HG03103 (cell line): ENCODE results near the gene PTCD3.

Experiments used
- ATAC-seq: cut with Tn5 transposase; IDR thresholded peaks from one replicate; pipeline ENCODE4 v1.9.1; 2021; ENCODE audit warnings: low read depth; ENCODE audit not compliant: unreplicated experiment

Gene PTCD3

GRCh38 chr2:86079981-86080911, 25.8 kb upstream of the PTCD3 start:
- ATAC-seq = peak; percentile 47

- ATAC-seq = no peak
These were observed 24.3 kb upstream of the PTCD3 start for GRCh38 chr2:86081724-86082123.

GRCh38 chr2:86082756-86083155, 23.3 kb upstream of the PTCD3 start:
- no peak for ATAC-seq

GRCh38 chr2:86087936-86088850, 17.8 kb upstream of the PTCD3 start:
- no peak for ATAC-seq

- ATAC-seq = no peak
These were observed 11.8 kb upstream of the PTCD3 start for GRCh38 chr2:86094229-86094628.

GRCh38 chr2:86097114-86097896, 8.7 kb upstream of the PTCD3 start:
- no peak for ATAC-seq

GRCh38 chr2:86097913-86098312, 8.1 kb upstream of the PTCD3 start:
- no peak for ATAC-seq

GRCh38 chr2:86102157-86102556, 3.9 kb upstream of the PTCD3 start:
- no peak for ATAC-seq

- ATAC-seq = peak; percentile 51
These were observed 625 bp upstream of the PTCD3 start, which contains the start of gene POLR1A for GRCh38 chr2:86105252-86105968. Gene POLR1A (minus strand): TSS chr2:86105886. CDS start chr2:86105776, 110 bp downstream.

GRCh38 chr2:86107031-86107430, 996 bp downstream of the PTCD3 start:
- ATAC-seq = no peak

- no peak for ATAC-seq
These were observed 12.1 kb downstream of the PTCD3 start for GRCh38 chr2:86118130-86118529.

GRCh38 chr2:86123328-86123925, 17.4 kb downstream of the PTCD3 start:
- no peak for ATAC-seq

GRCh38 chr2:86124683-86125082, 18.6 kb downstream of the PTCD3 start:
- no peak for ATAC-seq

- no peak for ATAC-seq
These were observed 28.7 kb downstream of the PTCD3 start for GRCh38 chr2:86134709-86135108.

- no peak for ATAC-seq
These were observed 29.6 kb downstream of the PTCD3 start for GRCh38 chr2:86135653-86136052.

GRCh38 chr2:86136141-86136540, 30.1 kb downstream of the PTCD3 start:
- ATAC-seq = no peak

GRCh38 chr2:86138736-86139625, 32.9 kb downstream of the PTCD3 start:
- no peak for ATAC-seq

GRCh38 chr2:86139981-86140380, 33.9 kb downstream of the PTCD3 start:
- no peak for ATAC-seq
